ENCODE results near the gene EIF4G3. TPM values are rescaled to one million over a fixed set of nuclear protein-coding genes. Genes with fewer than 3 reads are reported as not detected.

EIF4G3 gene
- total and polyA plus RNA-seq, 5 donors, result 17.9 to 48.5 (median 42.7) TPM

- 44% methylated on average over 4 of the region's 4 CpGs for WGBS
- DNase-seq (no peak), ATAC-seq (no peak)
- H3K4me3 ChIP-seq (ENCODE audit: low read length), result no peak overlapping the region
- no peaks in the 10 kb centered on the region for H3K9me3 ChIP-seq (ENCODE audit: control insufficient read depth, low read length)
- intact Hi-C loops (cut with DNase I), result no loop called here
- no peak overlapping the region for H3K27ac ChIP-seq (ENCODE audit: low read length)
- H3K27me3 ChIP-seq (ENCODE audit: control insufficient read depth, insufficient read depth), result no peaks in the 10 kb centered on the region
- no peaks in the 10 kb centered on the region for H3K4me1 ChIP-seq (ENCODE audit: control insufficient read depth, insufficient read depth, low read length)
Measured at GRCh38 chr1:21050031-21050430, 126.7 kb downstream of the EIF4G3 start.

- H3K9me3 ChIP-seq (ENCODE audit: control insufficient read depth, low read length), result no peaks in the 10 kb centered on the region
- no peaks in the 10 kb centered on the region for H3K27me3 ChIP-seq (ENCODE audit: control insufficient read depth, insufficient read depth)
- intact Hi-C loops (cut with DNase I), result no loop called here
- no peak overlapping the region for H3K27ac ChIP-seq (ENCODE audit: low read length)
- ATAC-seq, result no peak
- 94% methylated on average over 4 of the region's 4 CpGs for WGBS
- no peak overlapping the region for H3K4me3 ChIP-seq (ENCODE audit: low read length)
- no peak for DNase-seq
- no peaks in the 10 kb centered on the region for H3K4me1 ChIP-seq (ENCODE audit: control insufficient read depth, insufficient read depth, low read length)
Measured at GRCh38 chr1:21048462-21048861, 128.2 kb downstream of the EIF4G3 start.

- Histone ChIP-seq H3K27ac (ENCODE audit: low read length) (no peak overlapping the region), H3K4me3 (ENCODE audit: low read length) (no peak overlapping the region), H3K4me1 (ENCODE audit: control insufficient read depth, insufficient read depth, low read length) (no peaks in the 10 kb centered on the region), H3K27me3 (ENCODE audit: control insufficient read depth, insufficient read depth) (no peaks in the 10 kb centered on the region), H3K9me3 (ENCODE audit: control insufficient read depth, low read length) (no peaks in the 10 kb centered on the region)
- intact Hi-C loops (cut with DNase I), result no loop called here
- WGBS, result 91% methylated on average over 3 of the region's 3 CpGs
- ATAC-seq, result no peak
- DNase-seq, result no peak
Measured at GRCh38 chr1:21046132-21046531, 130.6 kb downstream of the EIF4G3 start.

- WGBS, result 59% methylated on average over 2 of the region's 2 CpGs
- no peak overlapping the region for H3K27ac ChIP-seq (ENCODE audit: low read length)
- intact Hi-C loops (cut with DNase I), result no loop called here
- no peaks in the 10 kb centered on the region for H3K9me3 ChIP-seq (ENCODE audit: control insufficient read depth, low read length)
- ATAC-seq (no peak), DNase-seq (no peak)
- H3K4me1 ChIP-seq (ENCODE audit: control insufficient read depth, insufficient read depth, low read length), result no peaks in the 10 kb centered on the region
- H3K4me3 ChIP-seq (ENCODE audit: low read length), result no peak overlapping the region
- H3K27me3 ChIP-seq (ENCODE audit: control insufficient read depth, insufficient read depth), result no peaks in the 10 kb centered on the region
Measured at GRCh38 chr1:21045351-21045750, 131.3 kb downstream of the EIF4G3 start.

- Histone ChIP-seq H3K4me3 (ENCODE audit: low read length) (no peak overlapping the region), H3K27ac (ENCODE audit: low read length) (no peak overlapping the region), H3K4me1 (ENCODE audit: control insufficient read depth, insufficient read depth, low read length) (no peaks in the 10 kb centered on the region), H3K27me3 (ENCODE audit: control insufficient read depth, insufficient read depth) (no peaks in the 10 kb centered on the region), H3K9me3 (ENCODE audit: control insufficient read depth, low read length) (no peaks in the 10 kb centered on the region)
- intact Hi-C loops (cut with DNase I), result no loop called here
- 56% methylated on average over 2 of the region's 2 CpGs for WGBS
- no peak for ATAC-seq
- no peak for DNase-seq
Measured at GRCh38 chr1:21042929-21043605, 133.6 kb downstream of the EIF4G3 start.

- WGBS, result 92% methylated on average over 2 of the region's 2 CpGs
- no peaks in the 10 kb centered on the region for H3K9me3 ChIP-seq (ENCODE audit: control insufficient read depth, low read length)
- H3K27me3 ChIP-seq (ENCODE audit: control insufficient read depth, insufficient read depth), result no peaks in the 10 kb centered on the region
- intact Hi-C loops (cut with DNase I), result no loop called here
- no peaks in the 10 kb centered on the region for H3K4me1 ChIP-seq (ENCODE audit: control insufficient read depth, insufficient read depth, low read length)
- DNase-seq (no peak), ATAC-seq (no peak)
- H3K4me3 ChIP-seq (ENCODE audit: low read length), result no peak overlapping the region
- no peak overlapping the region for H3K27ac ChIP-seq (ENCODE audit: low read length)
Measured at GRCh38 chr1:21041541-21041940, 135.2 kb downstream of the EIF4G3 start.

- Histone ChIP-seq H3K4me3 (ENCODE audit: low read length) (no peak overlapping the region), H3K27me3 (ENCODE audit: control insufficient read depth, insufficient read depth) (no peaks in the 10 kb centered on the region), H3K4me1 (ENCODE audit: control insufficient read depth, insufficient read depth, low read length) (peaks cover 8% of the 10 kb centered on the region), H3K9me3 (ENCODE audit: control insufficient read depth, low read length) (no peaks in the 10 kb centered on the region), H3K27ac (ENCODE audit: low read length) (no peak overlapping the region)
- ATAC-seq, result no peak
- 93% methylated on average over 3 of the region's 3 CpGs for WGBS
- intact Hi-C loops (cut with DNase I), result no loop called here
- DNase-seq, result no peak
Measured at GRCh38 chr1:21037091-21037490, 139.6 kb downstream of the EIF4G3 start.

- Histone ChIP-seq H3K4me3 (ENCODE audit: low read length) (no peak overlapping the region), H3K9me3 (ENCODE audit: control insufficient read depth, low read length) (no peaks in the 10 kb centered on the region), H3K27ac (ENCODE audit: low read length) (no peak overlapping the region), H3K27me3 (ENCODE audit: control insufficient read depth, insufficient read depth) (no peaks in the 10 kb centered on the region), H3K4me1 (ENCODE audit: control insufficient read depth, insufficient read depth, low read length) (peaks cover 8% of the 10 kb centered on the region)
- intact Hi-C loops (cut with DNase I), result no loop called here
- no peak for DNase-seq
- 52% methylated on average over 2 of the region's 2 CpGs for WGBS
- ATAC-seq, result peak; percentile 18 to 21
Measured at GRCh38 chr1:21035794-21036193, 140.9 kb downstream of the EIF4G3 start.

- DNase-seq, result peak; percentile 40 to 83 (median 81)
- Histone ChIP-seq H3K9me3 (ENCODE audit: control insufficient read depth, low read length) (no peaks in the 10 kb centered on the region), H3K4me3 (ENCODE audit: low read length) (no peak overlapping the region), H3K4me1 (ENCODE audit: control insufficient read depth, insufficient read depth, low read length) (peaks cover 8% of the 10 kb centered on the region), H3K27ac (ENCODE audit: low read length) (no peak overlapping the region), H3K27me3 (ENCODE audit: control insufficient read depth, insufficient read depth) (no peaks in the 10 kb centered on the region)
- intact Hi-C loops (cut with DNase I), result no loop called here
- WGBS, result 74% methylated on average over 14 of the region's 14 CpGs
- peak; percentile 90 to 93 for ATAC-seq
Measured at GRCh38 chr1:21034725-21035628, 141.7 kb downstream of the EIF4G3 start.

GRCh38 chr1:21032741-21033140 lies 144.0 kb downstream of the EIF4G3 start:
- DNase-seq, result no peak
- no peaks in the 10 kb centered on the region for H3K9me3 ChIP-seq (ENCODE audit: control insufficient read depth, low read length)
- no peak overlapping the region for H3K27ac ChIP-seq (ENCODE audit: low read length)
- ATAC-seq, result no peak
- H3K27me3 ChIP-seq (ENCODE audit: control insufficient read depth, insufficient read depth), result no peaks in the 10 kb centered on the region
- intact Hi-C loops (cut with DNase I), result no loop called here
- WGBS, result 40% methylated on average over 3 of the region's 3 CpGs
- H3K4me3 ChIP-seq (ENCODE audit: low read length), result no peak overlapping the region
- peaks cover 8% of the 10 kb centered on the region for H3K4me1 ChIP-seq (ENCODE audit: control insufficient read depth, insufficient read depth, low read length)

GRCh38 chr1:21030181-21030580 lies 146.5 kb downstream of the EIF4G3 start:
- ATAC-seq, result no peak
- intact Hi-C loops (cut with DNase I), result no loop called here
- peaks cover 3% of the 10 kb centered on the region for H3K4me1 ChIP-seq (ENCODE audit: control insufficient read depth, insufficient read depth, low read length)
- H3K9me3 ChIP-seq (ENCODE audit: control insufficient read depth, low read length), result no peaks in the 10 kb centered on the region
- 93% methylated on average over 1 of the region's 1 CpG for WGBS
- H3K27ac ChIP-seq (ENCODE audit: low read length), result no peak overlapping the region
- DNase-seq, result no peak
- no peaks in the 10 kb centered on the region for H3K27me3 ChIP-seq (ENCODE audit: control insufficient read depth, insufficient read depth)
- no peak overlapping the region for H3K4me3 ChIP-seq (ENCODE audit: low read length)

Measured in right cardiac atrium (tissue), 5 donors.